Superior temporal gyrus (tissue), 1 donor: ENCODE measurements around the gene FGR.
"Not testable (repeated sequence)": the region's sequence is repeated elsewhere in the genome, so short reads cannot be mapped to it uniquely, and the experiment has no call there.

Experiments
- DNase-seq: peaks from one replicate; pipeline ENCODE4 v3.0.0-alpha.2; 2016; ENCODE audit errors: extremely low spot score

Gene FGR

DNA sequence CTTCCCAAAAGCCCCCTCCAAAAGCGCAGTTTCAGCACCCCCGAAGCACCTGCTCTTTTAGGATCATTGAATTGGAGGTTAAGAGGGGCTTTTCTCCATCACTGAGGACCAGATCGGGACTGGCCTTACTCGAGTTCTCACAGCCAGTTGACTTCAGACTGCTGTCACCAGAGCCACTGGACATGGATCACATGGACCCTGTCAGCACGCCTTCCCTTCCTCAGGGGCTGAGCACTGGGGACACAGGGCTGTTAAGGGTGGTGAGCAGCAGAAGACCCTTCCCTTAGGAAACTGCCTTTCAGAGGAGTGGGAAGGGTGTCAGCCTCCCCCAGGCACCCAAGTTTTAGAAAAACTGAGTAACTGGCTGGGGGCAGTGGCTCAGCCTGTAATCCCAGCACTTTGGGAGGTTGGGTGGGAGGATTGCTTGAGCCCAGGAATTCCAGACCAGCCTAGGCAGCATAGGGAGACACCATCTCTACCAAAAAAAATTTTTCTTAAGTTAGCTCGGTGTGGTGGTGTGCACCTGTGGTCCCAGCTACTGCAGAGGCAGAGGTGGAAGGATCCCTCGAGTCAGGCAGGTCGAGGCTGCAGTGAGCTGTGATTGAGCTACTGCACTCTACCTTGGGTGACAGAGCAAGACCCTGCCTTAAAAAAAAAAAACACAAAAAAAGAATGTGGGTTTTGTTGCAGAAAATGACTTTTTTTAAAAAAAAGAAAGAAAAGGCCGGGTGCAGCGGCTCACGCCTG, 584 bp upstream of the FGR start:
- no peak for DNase-seq

DNA sequence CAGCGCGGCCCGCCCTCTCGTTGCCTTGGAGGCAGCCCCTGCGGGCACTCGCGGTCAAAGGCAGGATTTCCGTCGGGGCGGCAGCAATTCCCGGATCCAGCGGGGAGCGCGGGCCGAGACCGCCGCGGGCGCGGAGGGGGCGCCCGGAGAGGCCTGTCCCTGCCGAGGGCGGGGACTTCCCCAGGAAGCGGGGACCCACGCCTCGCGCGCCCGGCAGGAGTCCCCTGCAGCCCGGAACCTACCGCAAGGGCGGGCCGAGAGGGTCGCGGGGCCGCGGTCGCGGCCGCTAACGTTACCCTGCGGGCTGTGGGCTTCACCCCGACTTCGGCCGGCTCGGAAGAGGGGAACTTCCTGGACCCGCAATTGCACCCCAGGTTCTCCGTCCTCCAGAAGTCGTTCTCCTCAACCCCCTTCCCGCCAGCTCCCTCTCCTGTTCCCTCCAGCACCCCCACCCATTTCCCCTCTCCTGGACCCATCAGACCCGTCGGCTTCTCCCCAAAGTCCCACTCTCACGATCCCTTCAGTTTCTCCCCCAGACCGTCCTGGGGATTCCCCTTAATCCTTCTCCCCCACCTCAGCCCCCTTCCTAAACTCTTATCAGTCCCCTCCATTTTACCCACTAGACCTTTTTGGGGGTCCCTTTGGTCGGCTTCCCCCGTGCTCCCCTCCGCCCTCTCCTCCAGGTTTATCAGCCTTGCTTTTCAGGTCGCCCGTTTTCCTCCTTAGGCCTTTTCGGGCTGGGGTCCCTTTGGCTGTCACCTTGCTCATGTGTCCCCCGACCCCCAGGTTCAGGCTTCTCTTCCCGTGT, 604 bp downstream of the FGR start:
- DNase-seq = no peak

DNA sequence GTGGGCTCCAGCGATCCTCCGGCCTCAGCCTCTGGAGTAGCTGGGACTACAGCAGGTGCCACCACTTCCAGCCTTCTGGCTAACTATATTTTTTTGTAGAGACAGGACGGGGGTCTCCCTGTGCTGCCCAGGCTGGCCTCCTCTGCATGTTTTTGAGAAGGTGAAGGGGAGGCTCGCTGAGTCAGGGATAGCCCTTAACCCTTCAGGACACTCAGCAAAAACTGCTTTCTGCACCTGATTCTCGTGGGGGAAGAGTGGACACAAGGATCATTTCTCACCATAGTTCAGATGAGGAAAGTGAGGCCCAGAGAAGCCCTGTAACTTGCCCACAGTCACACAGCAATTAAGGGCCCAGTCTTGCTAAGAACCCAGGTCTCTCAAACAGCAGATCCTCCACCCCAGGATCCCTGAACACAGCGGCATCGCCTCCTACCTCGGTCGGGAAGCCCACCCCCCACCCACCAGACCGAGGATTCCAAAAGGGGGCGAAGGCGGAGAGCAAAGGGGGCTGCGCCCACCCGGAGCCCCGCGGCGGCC, 1.3 kb downstream of the FGR start:
- no peak for DNase-seq

DNA sequence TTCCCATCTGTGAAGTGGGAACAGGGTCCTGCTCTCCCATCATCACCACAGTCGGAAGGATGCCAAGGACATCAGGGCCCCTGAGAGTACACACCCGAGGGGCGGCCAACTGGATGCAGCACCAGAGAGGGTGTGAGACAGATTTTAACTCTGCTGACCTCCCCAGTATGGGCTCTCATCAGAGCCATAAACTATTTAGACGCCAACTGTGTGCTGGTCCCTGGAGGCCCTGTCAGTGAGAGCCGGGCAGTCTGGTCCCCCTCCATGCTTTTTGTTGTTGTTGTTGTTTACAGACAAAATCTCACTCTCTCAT, 1.7 kb downstream of the FGR start:
- no peak for DNase-seq

DNA sequence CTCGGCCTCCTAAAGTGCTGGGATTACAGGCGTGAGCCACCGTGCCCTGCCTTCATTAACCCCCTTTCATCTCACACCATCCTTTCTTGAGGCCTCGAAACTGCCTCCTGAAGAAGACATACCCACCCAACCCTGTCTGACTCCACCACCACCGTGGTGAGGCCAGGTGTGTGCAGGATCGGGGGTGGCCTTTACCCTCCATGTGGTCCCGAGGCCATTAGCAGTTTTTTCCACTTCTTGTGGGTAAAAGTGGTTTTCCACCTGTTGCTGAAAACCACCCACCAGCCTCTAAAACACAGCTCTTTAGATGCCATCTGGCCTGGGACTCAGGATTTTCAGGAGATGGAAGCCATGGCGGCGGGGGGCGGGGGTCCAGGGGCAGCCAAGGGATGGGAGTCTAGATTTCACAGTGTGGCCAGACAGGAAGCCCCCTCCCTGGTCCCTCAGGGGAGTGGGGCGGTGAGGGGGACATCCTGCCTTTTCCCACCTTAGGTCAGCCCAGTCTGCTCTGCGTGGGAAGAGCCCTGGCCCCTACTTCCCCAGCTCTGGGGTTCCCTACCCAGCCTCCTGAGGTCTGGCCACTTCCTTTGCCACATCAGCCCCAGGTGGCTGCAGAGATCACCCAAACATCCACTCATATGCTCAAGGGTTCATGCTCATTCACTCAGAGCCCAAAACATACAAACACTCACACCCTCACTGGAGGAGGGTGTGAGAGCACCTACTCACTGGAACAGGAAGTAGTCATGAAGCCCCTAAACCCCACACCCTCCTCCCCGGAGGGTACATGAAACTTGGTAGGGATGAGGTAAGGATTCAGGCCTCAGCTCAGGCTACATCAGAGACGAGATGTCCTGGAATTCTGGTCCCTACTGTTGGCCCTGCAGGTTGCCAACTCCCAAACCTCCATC, 2.3 kb downstream of the FGR start:
- no peak for DNase-seq

DNA sequence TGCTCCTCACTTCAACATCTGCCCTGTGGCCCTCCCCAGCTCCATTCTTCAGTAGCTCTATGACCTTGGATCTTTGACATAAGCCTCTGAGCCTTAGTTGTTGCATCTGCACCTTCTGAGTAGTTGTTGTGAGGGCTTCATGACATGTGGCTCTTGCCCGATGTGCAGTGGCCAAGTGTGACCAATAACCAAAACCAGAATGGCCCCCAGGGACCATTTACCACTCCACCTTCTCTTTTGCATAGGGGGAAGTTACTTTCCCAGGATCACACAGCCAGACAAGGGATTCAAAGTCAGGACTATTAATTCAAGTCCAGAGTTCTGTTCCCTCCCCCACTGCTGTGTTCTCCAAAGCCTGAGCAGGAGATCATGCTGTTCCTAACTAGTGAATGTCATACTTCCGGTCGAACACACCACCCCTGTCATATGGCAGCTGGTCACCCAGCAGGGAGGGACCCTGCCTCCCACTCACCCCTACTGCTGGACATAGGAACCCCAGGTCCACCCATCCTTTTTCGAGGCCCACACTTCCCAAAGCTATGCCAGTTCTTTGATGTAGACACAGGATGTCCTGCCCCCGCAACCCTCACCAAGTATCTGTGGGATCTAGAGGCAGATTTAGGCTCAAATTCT, 4.0 kb downstream of the FGR start:
- DNase-seq = no peak

DNA sequence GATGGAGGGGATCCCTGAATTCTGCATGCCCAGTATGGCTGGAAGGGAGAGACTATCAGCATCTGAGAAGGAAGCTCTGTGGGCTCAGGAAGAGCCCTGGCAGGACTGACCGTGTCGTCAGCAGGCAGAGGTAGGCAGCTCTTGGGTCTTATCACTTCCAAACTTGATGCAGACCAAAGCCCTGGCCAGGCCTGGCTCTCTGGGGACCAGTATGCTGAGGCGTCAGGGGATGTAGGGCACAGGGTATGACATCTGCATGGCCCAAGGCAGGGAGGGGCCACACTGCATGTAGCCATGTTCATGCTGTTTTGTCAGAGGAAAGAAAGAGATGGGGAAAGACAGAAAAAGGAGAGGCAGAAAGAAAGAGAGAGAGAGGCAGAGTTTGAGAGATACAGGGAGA, 6.3 kb downstream of the FGR start:
- no peak for DNase-seq

DNA sequence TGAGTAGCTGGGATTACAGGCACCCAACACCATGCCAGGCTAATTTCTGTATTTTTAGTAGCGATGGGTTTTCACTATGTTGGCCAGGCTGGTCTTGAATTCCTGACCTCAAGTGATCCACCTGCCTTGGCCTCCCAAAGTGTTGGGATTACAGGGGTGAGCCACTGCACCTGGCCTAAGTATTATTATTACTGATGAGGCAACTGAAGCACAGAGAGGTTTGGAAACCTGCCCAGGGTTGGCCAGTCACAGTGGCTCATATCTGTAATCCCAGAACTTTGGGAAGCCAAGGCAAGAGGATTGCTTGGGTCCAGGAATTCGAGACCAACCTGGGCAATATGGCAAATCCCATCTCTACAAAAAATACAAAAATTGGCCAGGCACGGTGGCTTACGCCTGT, 7.3 kb downstream of the FGR start:
- DNase-seq = not testable (repeated sequence)

DNA sequence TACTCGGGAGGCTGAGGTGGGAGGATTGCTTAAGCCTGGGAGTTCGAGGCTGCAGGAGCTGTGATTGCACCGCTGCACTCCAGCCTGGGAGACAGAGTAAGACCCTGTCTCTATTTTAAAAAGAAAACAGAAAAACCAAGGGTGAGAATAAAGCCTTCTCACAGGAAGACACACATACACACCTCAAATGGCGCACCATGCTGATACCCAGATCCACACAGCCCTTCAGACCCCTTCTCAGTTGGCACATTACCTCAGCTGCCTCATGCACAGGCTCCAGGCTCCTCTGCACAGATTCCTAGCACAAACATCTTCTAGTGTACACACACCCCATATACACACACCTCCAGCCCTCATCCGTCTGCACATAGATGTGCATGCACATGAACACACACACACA, 7.9 kb downstream of the FGR start:
- DNase-seq = no peak

DNA sequence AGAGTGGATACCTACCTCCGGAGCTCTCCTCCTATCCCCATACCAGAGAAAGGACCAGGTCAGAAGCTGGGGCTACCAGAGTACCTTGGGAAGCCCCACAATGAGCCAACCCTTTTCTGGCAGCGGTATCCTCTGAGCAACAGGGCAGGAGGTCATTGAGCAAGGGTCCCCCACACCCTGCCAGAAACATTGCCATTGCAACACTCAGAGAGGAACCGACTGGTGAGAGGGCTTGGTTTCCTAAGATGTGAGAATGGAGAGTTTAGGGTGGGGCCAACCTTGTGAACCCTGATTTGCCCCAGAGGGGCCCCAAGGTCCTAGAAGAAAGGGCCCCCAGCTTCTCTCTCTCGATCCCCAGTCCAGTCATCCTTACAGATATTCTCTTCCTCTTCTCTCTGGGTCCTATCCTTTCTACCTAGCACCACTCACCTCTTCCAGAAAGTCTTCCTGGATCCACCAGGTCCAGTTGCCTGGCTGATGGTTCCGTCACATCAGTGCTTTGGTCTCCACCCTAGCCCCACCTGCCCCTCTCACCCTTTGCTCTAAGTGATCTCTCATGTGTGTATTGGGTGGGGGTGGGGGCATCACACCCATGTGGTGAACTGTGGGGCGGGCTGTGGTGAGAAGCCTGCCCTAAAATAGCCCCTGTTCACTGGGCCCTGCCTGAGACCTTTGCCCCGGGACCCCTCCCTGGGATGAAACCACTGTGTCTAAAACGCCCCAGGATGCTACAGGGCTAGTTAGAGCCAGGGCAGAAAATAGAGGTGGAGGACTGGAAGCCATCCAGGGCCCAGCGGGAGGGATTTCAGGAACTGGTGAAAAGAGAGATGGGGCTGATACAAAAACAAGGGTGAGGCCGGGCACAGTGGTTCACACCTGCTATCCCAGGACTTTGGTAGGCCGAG, 8.7 kb downstream of the FGR start:
- DNase-seq = no peak

DNA sequence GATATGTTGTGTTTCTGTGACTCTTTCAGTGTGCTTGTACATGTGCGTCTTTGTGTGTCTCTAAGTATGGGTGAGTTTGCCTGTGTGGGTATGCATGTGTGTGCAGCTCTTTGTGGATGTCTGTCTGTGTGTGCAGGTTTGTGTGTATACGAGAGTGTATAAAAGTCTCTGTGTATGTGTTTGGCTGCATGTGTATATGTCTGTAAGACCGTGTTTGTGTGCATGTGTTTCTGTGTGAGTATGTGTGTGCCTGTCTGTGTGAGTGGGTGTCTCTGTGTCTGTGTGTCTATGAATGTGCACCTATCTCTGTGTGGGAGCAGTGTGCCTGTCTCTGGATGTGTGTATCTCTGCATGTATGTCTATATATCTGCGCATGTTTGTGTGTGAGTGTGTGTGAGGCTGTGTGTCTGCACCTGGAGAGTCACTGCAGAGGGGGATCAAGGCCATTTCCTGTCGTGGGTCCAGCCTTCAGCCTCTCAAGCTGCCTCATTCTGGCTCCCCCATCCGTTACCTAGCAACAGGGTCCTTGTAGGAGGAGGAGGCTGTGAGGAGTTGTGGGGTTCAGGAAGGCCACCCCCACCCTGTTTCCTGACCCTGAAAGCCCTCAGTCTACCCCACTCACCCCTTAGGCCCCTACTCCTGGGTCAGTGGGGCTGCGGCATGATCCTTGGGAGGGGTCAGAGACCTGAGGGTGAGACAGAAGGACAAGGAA, 10.4 kb downstream of the FGR start:
- no peak for DNase-seq

DNA sequence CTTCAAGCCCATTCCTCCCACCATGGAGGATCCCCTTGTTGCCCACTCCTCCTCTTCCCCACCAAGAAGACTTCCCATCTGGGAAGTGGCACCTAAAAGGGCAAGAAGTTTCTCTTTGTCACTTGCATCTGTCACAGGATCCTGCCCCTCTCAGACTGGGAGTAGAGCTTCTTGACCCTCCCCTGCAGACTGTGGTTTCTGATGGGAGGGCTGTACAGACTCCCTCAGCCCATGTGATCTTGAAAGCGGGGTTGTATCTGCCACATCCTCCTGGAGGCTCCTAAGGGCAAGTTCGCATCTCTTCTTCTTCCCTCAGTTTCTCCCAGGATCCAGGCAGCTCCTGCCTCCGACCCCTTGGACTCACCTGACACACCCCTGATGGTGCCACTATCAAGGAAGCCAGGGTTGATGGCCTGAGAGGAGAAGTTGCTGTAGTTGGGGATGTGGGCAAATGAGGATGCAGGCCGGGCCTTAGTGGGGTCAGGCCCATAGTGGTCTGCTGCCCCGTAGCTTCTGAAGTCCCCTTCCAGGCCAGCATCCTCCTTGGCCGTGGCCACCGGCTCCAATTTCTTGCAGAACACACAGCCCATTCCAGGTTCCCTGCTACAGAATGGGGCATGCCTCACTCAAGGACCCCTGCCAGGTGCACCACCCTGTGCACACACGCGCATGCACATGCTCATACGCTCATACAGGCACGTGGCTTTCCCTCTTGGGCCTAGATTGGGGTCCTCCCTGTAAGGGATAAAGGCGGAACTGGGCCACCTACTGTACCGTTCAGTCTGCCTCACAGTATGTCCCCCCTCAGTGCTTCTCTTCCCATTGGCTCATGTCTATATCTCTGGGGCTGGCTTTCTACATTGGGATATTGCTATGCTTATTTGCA, 11.4 kb downstream of the FGR start:
- DNase-seq = no peak

DNA sequence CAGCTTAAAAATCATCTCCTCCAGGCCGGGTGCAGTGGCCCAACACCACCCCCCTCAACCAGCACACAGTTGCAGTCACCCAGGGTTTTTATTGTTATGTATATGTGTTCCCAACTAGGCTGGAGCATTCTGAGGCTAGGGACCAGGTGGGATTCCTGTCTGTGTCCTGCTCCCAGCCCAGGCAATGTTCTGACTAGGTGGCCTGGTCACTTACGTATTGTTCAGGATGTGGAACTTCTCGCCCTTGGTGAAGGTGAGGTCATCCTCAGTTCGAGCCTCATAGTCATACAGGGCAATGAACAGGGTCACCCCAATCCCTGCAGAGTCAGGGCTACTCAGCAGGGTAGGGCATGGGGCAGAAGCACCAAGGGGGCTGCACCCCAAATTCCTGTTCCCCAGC, 12.2 kb downstream of the FGR start:
- no peak for DNase-seq

DNA sequence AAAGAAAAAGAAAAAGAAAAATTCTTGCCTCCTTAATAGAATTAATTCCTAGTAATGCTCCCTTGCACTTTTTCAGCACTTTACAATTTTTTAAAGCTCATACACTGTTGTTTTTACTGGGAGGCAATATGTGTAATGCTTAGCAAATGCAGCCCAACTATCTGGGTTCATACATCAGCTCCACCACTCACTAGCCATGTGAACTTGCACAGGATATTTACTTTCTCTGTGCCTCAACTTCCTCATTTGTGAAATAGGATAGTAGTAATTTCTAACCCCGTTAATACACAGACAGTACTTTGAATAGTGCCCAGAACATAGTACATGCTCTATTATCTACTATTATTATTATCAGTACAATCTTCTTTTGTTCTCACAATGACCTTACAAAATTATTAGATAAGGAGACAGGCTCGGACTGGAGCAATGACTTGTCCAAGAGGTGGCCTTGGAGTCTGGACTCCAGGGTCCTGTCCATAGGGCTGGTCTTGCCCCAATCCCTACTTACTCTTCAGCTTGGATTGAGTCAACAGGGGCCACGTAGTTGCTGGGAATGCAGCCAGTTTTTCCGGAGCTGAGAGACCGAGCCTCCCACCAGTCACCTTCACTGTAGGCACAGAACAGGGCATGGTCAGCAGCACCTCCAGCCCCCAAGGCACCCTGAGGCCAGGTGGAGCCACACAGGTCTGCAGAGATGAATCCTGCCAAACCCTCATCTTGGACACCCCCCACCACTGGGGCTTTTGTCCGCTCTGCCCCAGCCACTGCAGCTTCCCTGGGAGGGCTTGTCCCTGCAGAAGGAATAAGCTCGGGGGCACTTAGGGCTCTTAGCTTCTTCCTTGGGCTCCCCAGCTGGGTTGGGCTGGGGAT, 13.7 kb downstream of the FGR start:
- no peak for DNase-seq

DNA sequence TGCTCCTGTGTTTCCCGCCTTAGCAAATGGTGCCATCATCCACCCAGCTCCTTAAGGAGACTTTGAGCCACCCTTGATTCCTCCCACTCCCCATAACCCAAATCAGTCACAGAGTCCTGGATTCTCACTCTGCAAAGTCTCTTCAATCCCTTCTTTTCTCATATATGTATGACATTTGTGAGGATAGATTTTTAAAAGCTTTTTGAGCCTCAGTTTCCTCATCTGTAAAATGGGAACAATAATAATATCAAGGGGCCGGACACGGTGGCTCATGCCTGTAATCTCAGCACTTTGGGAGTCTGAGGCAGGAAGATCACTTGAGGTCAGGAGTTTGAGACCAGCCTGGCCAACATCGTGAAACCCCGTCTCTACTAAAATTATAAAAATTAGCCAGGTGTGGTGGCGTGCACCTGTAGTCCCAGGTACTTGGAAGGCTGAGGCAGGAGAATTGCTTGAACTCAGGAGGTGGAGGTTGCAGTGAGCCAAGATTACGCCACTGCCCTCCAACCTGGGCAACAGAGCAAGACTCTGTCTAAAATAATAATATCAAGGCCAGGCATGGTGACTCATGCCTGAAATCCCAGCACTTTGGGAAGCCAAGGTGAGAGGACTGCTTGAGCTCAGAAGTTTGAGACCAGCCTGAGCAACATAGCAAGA, 15.1 kb downstream of the FGR start:
- not testable (repeated sequence) for DNase-seq

DNA sequence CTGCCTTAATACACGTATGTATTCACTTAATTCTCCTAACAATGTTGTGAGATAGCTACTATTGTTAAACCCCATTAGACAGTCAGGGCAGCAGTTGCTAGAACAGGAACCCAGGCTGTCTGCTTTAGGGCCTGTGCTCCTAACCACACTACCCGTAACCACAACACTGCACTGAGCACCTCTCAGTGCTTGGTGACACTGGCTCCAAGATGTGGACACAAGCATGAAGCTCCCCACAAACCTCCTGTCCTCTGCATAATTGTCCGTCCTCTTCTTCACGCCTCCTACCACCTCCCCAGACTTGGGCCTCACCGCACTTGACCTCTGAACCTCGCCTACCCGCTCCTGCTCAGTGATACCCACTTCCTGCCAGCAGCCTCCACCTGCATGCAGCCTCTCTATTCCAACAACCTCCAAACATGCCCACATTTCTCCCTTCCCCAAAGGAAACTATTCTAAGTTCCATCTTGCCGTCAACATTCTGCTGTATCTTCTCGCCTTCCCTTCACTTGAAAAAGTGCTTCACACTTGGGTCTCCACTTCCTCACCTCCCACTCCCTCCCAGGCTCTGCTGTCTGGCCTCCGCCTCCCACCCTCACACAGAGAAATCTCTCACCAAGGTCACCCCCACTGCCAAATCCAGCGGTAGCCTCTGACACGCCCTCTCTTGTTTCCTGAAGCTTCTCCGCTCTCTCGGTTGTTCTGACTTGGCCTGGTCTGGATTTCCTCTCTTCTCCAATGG, 16.5 kb downstream of the FGR start:
- DNase-seq = no peak

DNA sequence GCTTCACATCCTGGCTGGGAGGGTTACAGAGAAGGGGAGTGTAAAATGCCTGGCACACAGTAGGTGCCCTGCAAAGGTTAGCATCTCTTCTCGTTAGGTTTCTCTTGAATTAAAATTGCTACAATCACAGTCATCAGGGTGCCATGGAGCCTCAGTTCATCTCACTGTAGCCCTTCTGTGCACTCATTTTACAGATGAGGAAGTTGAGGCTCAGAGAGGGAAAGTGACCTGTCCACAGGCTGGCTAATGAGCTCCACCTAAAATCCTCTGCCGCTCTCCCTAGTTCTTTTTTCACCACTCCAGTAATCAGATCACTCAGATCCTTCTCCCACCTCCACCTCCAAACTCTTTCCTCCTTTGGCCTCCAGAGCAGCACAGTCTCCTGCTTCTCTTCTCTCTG, 17.6 kb downstream of the FGR start:
- DNase-seq = no peak
